HUDEP-2 (cell line): ENCODE results near the gene ENDOD1.
A peak's percentile ranks its signal among the peaks of the same experiment; 100 is the strongest.
"Not testable (repeated sequence)": the region's sequence is repeated elsewhere in the genome, so short reads cannot be mapped to it uniquely, and the experiment has no call there.

ENCODE experiments used
- DNase-seq, 76 experiments: peaks; one replicate each; lab custom pipeline; 2025; ENCODE audit not compliant: unreplicated experiment in 76 of 76; lab: John Stamatoyannopoulos, UW

The ENDOD1 gene, protein sequence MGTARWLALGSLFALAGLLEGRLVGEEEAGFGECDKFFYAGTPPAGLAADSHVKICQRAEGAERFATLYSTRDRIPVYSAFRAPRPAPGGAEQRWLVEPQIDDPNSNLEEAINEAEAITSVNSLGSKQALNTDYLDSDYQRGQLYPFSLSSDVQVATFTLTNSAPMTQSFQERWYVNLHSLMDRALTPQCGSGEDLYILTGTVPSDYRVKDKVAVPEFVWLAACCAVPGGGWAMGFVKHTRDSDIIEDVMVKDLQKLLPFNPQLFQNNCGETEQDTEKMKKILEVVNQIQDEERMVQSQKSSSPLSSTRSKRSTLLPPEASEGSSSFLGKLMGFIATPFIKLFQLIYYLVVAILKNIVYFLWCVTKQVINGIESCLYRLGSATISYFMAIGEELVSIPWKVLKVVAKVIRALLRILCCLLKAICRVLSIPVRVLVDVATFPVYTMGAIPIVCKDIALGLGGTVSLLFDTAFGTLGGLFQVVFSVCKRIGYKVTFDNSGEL

GRCh38 chr11:95089620-95090542 lies at the start of gene ENDOD1:
Gene ENDOD1, plus strand, starts transcription at chr11:95089846. Its CDS starts 82 bp downstream, at chr11:95089928.
- DNase-seq: peak in 73 of 76 experiments; percentile 14 to 83 (median 66)

DNA sequence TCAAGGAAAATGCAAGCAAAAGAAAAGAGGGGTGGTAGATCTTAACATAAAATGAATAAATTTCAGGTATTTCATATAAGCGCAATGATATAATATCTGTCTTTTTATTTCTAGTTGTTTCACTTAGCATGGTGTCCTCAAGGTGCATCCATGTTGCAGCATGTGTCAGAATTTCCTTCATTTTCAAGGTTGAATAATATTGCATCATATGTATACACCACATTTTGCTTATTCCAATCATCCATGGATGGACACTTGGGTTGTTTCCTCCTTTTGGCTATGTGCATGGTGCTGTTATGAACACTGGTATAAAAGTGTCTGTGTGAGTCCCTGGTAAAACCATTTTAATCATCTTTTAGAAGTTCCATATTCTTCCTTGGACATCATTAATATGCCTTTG lies 47.4 kb upstream of the ENDOD1 start:
- no peak for DNase-seq

GRCh38 chr11:95042906-95043305 lies 46.7 kb upstream of the ENDOD1 start:
- no peak for DNase-seq

DNA sequence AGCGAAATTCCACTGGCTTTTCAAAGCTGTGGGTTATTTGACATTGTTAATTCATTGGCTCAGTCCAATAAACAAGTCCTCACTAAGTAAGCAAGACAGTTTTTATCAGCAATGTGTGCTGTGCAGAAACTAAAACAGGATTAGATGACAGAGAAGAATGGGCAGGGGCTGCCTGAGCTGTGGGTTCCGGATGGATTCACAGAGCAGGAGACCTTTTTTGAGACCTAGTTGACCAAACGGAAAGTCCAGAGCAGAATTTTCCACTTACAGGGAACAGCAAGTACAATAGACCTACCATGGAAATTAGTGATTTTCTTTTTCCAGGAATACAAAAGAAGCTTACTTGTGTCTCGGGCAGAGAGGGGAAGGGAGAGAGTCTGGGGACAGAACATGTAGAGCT lies 45.6 kb upstream of the ENDOD1 start:
- no peak for DNase-seq

DNA sequence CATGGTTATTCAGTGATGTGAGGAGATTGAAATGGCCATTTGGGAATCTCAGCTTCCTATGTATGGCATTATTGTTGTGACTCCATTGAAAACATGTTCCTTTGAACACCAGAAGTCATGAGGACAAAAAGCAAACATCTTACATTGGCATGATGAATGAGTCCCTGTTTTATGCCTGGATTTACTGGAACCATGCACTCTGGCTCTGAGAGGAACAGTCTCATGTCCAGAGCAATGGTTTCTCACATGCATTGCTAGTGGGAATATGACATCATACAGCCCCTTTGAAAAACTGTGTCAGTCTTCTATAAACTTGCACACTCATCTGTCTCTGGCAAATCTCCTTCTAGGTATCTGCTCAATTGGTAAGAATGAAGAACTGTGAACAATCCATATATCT lies 43.8 kb upstream of the ENDOD1 start:
- no peak for DNase-seq

GRCh38 chr11:95049122-95049521 lies 40.5 kb upstream of the ENDOD1 start, which contains the start of gene KDM4F:
Gene KDM4F, plus strand, starts transcription at chr11:95049422.
- not testable (repeated sequence) for DNase-seq

DNA sequence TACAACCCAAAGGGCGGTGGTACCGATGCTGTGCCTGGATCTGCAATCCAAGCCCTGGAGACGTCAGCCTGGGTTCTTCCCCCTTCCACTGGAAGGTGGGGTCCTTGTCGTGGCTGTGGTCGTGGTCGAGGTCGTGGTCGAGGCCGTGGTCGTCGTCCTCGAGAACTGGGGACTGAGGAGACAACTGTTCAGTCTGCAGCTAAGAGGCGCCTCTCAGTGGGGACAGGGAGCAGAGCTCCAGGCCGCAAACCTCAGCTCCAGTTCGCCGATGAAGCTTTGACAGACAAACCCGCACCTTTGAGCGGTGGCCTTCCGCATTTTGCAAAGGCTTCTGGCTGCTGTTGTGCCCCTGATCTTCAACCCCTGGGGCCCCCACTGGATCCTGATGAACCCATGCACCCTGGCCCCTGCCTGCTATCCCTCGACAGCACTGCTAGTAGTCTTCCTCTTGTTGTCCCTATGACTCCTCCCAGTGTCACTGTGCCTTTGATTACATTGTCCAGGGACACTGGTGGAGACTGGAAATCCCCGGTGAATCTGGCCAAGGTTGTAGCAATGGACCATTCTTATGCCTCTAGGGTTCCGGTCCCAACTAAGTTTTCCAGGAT lies 38.9 kb upstream of the ENDOD1 start:
- no peak for DNase-seq

DNA sequence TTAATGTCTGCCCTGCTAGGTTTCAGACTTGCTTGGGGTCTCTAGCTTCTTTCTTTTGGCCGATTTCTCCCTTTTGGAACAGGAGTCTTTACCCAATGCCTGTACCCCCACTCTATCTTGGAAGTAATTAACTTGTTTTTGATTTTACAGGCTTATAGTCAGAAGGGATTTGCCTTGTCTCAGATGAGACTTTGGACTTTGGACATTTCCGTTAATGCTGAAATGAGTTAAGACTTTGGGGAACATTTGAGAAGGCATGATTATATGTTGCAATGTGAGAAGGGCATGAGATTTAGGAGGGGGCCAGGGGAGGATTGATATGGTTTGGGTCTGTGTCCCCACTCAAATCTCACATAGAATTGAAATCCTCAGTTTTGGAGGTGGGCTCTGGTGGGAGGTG lies 35.3 kb upstream of the ENDOD1 start:
- DNase-seq: no peak

DNA sequence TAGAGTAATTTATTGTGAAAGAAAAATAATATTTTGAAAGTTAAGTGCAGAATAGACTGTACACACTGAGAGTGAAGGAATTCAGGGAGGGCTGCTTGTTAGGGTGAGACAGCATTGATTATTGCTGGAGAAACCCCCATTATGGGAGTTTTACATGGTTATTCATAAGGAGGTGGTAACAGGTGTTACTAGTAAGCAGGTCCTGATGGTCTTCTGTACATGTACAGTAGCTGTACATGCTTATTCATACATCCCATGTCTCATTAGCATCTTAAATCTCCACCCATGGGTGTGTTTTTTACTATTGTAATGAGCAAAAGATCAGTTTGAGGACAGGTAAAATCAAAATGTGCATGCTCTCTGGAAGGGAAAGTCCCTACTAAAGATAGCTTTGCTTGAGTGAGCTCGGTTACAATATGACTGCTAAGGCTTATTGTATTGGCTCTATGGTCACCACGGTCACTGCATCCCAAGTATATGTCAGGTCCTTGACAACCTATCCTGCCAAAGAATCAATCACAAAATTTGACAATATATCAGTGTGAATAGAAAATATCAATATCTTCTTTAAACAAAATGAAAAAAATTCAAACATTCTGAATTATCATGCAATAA lies 34.3 kb upstream of the ENDOD1 start:
- DNase-seq: no peak

GRCh38 chr11:95057959-95058358 lies 31.7 kb upstream of the ENDOD1 start:
- DNase-seq: no peak

DNA sequence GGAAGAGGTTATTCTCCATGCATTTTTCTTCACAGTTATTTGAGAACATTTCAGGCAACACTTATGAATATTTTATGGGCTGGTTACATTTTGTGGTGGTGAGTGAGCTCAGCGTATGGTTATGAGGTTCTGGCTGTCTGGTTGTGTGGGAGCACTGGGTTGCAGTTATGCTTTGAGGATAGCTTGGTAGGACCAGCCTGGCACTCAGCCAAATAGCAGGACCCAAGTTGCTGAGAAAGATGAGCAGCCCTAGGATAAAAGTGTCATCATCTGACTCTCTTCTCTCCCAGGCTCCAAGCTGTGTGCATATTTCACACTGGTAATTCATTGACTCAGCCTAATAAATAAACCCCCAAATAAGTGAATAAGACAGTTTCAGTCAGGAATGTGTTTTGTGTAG lies 31.0 kb upstream of the ENDOD1 start:
- DNase-seq: no peak

DNA sequence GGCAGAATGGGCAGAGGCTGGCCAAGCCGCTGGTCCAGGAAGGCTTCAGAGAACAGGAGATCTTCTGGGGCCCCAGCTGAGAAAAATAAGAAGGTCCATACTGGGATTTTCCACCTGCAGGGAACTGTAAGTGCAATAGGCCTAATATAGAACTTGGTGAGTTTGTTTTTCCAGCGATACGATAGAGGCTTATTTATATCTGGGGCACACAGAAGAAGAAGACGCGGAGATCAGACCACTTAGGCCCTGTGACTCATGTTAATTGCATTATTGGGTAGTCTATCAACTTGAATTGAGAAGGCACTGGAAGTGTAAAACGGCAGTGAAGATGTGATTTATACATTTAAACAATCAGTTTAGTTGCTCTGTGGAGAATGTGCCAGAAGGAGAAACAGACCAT lies 30.6 kb upstream of the ENDOD1 start:
- DNase-seq: no peak

DNA sequence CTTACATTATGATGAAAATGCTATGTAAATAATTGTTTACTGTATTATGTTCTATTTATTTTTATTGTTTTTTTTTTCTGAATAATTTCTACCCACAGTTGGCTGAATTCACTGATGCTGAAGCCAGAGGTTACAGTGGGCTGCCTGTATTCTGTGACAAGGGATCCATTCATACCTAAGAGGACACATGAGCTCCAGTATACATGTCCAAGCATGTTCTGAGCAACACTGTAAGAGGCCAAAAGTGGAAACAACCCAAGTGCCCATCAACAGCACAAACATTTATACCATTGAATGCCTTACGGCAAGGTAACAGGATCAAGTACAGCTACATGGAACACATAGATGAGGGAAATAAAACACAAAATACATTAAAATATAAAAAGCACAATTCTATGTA lies 24.3 kb upstream of the ENDOD1 start:
- DNase-seq: no peak

GRCh38 chr11:95066716-95067038 lies 23.0 kb upstream of the ENDOD1 start, which contains the start of gene SRSF8:
Gene SRSF8, plus strand, starts transcription at chr11:95066919. Its CDS starts 308 bp downstream, at chr11:95067227.
- DNase-seq: peak in 1 of 76 experiments; percentile 48

- peak in 70 of 76 experiments; percentile 8 to 78 (median 56) for DNase-seq
These were observed 22.4 kb upstream of the ENDOD1 start for GRCh38 chr11:95067039-95067840.

DNA sequence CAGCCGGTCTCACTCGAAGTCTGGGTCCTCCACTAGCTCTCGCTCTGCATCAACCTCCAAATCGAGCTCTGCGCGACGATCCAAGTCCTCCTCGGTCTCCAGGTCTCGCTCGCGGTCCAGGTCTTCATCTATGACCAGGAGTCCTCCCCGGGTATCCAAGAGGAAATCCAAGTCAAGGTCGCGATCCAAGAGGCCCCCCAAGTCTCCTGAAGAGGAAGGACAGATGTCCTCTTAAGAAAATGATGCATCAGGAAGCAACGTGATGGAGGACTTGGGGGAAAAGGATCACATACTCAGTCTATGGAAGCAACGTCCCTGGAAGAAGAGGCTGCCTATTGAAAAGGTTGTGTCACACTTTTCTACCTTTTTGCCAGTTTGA lies 21.8 kb upstream of the ENDOD1 start:
- peak in 5 of 76 experiments; percentile 12 to 71 (median 32) for DNase-seq

- DNase-seq: peak in 73 of 76 experiments; percentile 45 to 95 (median 77)
These were observed 21.1 kb upstream of the ENDOD1 start for GRCh38 chr11:95068549-95068948.

GRCh38 chr11:95070471-95070870 lies 19.2 kb upstream of the ENDOD1 start:
- no peak for DNase-seq

GRCh38 chr11:95072948-95073347 lies 16.7 kb upstream of the ENDOD1 start:
- no peak for DNase-seq
